Right cardiac atrium (tissue), 5 donors: Measurements from ENCODE around the gene AGBL4. TPM values are rescaled to one million over a fixed set of nuclear protein-coding genes. Genes with fewer than 3 reads are reported as not detected.

Experiments used
- ATAC-seq, 2 donors: fragments of 200-7000 bp; cut with Tn5 transposase; one replicate each; pipeline versions ENCODE4 v1.8.0 to v1.9.1; 2020; ENCODE audit warnings: moderate library complexity in 2 of 2, mild to moderate bottlenecking in 1 of 2
- DNase-seq, 3 donors: peaks; one replicate each; pipeline ENCODE4 v3.0.0-alpha.2; 2020
- H3K27ac ChIP-seq: one replicate; pipeline ENCODE4 v1.5.1; 2013; ENCODE audit warnings: mild to moderate bottlenecking, low read length, control low read depth, moderate library complexity
- H3K27me3 ChIP-seq: one replicate; pipeline ENCODE4 v1.6.1; 2013; ENCODE audit not compliant: control insufficient read depth, insufficient read depth
- H3K4me1 ChIP-seq: one replicate; pipeline ENCODE4 v1.6.1; 2013; ENCODE audit warnings: low read length; ENCODE audit not compliant: control insufficient read depth, insufficient read depth
- H3K4me3 ChIP-seq: one replicate; pipeline ENCODE4 v1.5.1; 2013; ENCODE audit warnings: low read length, control low read depth
- H3K9me3 ChIP-seq: one replicate; pipeline ENCODE4 v1.6.1; 2013; ENCODE audit warnings: low read length; ENCODE audit not compliant: control insufficient read depth
- WGBS: extraction: QIAGEN DNeasy Blood & Tissue Kit; methylation state at CpG from one replicate; pipeline ENCODE4 v1.1.7; 2013; 5-methylcytosine and 5-hydroxymethylcytosine counted together
- intact Hi-C, 4 donors: fragments of 100-400 bp; cut with DNase I; formaldehyde crosslinking; loops; one replicate each; pipeline versions ENCODE4 v1.11.0 to v1.14.0; 2022 to 2023
- long read RNA-seq, 4 donors: library from polyadenylated mRNA; unstranded; transcript quantifications; one replicate each; pipeline ENCODE4 v2.0.0, GENCODE V29; 2020 to 2021
- polyA plus RNA-seq: library from polyadenylated mRNA; stranded (reverse); fragments of 200-250 nt; gene quantifications from one replicate; pipeline ENCODE4 v1.2.3, GENCODE V29; 2013
- total RNA-seq, 4 donors: library from RNA; stranded (reverse); fragmentation: NEBNext Ultra II Directional; extraction: Animal tissue kit (Norgen Biotek cat#: 25700); gene quantifications; one replicate each; pipeline ENCODE4 v1.2.1, GENCODE V29; 2021
- donor health status: healthy with polysubstance abuse.
- donor health status: DM: no; HTN: yes; CAD: no.
- donor health status: DM: no; HTN: no; CAD: no.
- donor health status: DM: no; HTN: yes; CAD: no; lungs with severe emphysema.
- donor health status: DM: yes; HTN: yes; CAD: no.

Gene AGBL4
- total RNA-seq (1 to 10 TPM; 2.4 to 4.3 (median 4.1) TPM), polyA plus RNA-seq (1.1 TPM)
- long read RNA-seq, donor 1, partial matches to known transcripts, result 1 of 4 reads
- long read RNA-seq, donor 1, other reads (novel, unspliced or antisense), result 3 of 4 reads
- long read RNA-seq, donor 2, partial matches to known transcripts, result 0 of 1 reads
- long read RNA-seq, donor 2, other reads (novel, unspliced or antisense), result 1 of 1 reads
- long read RNA-seq, donor 3, partial matches to known transcripts, result 0 of 7 reads
- long read RNA-seq, donor 3, other reads (novel, unspliced or antisense), result 7 of 7 reads
- long read RNA-seq, donor 4, partial matches to known transcripts, result 1 of 1 reads
- long read RNA-seq, donor 4, other reads (novel, unspliced or antisense), result 0 of 1 reads

DNA sequence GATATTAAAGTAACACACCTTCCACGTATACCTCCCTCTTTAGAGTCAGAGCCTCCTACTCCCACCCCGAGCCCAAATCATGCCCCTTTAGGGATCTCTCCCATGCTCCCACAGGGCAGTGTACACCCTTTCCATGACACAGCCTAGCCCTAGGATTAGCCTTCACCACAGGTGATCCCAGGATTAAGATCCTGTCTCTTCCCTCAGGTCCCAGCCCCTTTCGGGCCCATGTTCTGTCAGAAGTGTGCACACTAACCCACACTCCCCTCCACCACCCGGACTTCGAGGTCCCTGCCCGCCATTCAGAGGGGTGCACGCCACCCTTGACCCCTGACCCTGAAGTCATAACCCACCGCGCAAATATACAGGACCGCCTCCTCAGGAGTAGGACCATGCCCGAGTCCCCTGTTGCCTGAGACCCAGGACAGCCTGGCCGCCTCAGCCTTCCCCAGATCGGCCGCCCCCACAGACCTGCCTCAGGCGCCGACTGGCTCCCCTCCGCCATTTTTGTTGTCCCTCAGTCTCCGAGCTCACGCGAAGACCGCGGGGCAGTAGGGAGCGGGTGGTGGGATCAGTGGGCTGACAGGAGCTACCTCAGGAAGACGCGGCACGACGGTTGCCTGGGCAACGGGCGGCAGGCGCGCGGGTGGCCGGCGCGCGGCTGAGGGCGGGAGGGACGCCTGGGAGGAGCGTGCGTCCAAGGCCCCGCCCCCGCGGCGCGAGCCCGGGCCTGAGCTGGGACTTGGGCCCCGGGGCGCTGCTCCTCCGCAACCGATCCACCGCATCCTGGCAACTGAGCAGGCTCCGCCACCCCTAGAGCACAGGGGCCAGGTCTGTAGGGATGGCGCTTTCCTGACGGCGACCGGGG is at the start of gene AGBL4:
Gene AGBL4 (minus strand): TSS at position 663 of the 868 bp plus-strand sequence.
- peak; percentile 97 to 99 for ATAC-seq
- H3K27ac ChIP-seq, result peak within 1 kb of the TSS; percentile 1
- 7% methylated on average over 56 of the region's 56 CpGs for WGBS

DNA sequence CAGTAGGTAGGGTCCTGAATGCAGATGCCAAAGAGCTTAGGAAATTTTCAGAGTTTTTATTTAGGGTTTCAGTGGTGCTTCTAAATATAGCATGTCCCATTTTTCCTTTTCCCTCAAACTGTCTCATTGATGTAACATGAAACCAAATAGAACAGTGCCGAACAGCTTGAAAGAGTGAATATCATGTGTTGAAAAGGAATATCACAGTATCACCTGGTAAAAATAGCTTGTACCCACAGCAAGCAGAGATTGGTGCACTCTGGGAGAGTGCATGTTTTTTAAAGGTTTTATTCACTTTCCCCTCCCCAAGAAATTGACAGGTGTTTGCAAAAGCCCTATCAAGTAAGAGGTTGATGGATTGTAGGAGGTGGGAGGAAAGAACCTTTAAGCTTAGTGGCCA is 43.1 kb upstream of the AGBL4 start:
- 26% methylated on average over 1 of the region's 1 CpG for WGBS
- ATAC-seq, result peak in 1 of 2 donors; percentile 69

More for the DNA sequence above, at the start of gene AGBL4:
- peak; percentile 76 to 90 (median 86) for DNase-seq
- intact Hi-C loops, result no loop called here
- H3K4me1 ChIP-seq, result peaks cover 2% of the 10 kb centered on the region
- no peaks in the 10 kb centered on the region for H3K9me3 ChIP-seq
- H3K4me3 ChIP-seq, result peak within 1 kb of the TSS; percentile 61
- H3K27me3 ChIP-seq, result no peaks in the 10 kb centered on the region

DNA sequence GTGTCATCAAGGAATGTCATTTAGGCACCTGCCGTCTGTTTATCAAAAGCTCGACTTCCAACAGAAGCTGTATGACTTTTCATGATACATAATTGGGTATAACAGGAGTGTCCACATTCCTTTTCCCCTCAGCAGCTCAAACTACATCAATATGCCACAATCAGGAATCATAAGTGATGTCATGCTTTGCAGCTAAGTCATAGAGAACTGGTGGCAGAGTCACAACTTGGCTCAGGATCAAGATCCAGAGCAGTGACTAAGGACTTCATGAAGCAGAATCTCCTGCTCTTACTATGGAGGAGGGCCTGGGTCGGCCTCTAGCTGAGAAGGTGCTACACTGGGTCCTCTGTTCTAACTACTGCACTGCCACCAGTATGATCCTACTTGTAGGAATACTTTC is 36.5 kb upstream of the AGBL4 start:
- intact Hi-C loops, result no loop called here
- DNase-seq, result peak in 1 of 3 donors; percentile 12
- WGBS, result 52% methylated on average over 3 of the region's 3 CpGs
- Histone ChIP-seq H3K9me3 (no peaks in the 10 kb centered on the region), H3K4me3 (no peak overlapping the region), H3K4me1 (no peaks in the 10 kb centered on the region), H3K27ac (no peak overlapping the region), H3K27me3 (no peaks in the 10 kb centered on the region)
- ATAC-seq, result no peak

More for the DNA sequence above, 43.1 kb upstream of the AGBL4 start:
- DNase-seq, result no peak
- intact Hi-C loops, result no loop called here
- no peaks in the 10 kb centered on the region for H3K4me1 ChIP-seq
- H3K4me3 ChIP-seq, result no peak overlapping the region
- no peak overlapping the region for H3K27ac ChIP-seq
- H3K27me3 ChIP-seq, result no peaks in the 10 kb centered on the region
- no peaks in the 10 kb centered on the region for H3K9me3 ChIP-seq

DNA sequence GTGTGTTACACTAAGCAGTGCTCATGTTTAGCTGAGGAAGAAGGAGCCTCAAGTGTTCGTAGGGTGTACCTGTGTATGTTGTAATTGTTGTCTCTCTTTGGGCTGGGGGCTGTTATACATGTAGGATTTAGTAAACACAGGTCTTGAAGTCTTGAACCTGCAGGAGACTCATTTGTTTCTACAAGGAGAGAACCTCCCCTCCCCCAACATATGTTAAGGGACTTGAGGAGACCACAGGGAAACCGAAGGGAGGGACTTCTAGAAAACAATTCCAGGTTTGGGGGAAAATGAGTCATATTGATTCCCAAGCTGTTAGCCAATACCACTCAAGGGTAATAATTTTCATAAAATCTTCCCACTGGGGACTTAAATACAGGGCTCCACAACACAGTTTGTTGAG is 25.0 kb upstream of the AGBL4 start:
- Histone ChIP-seq H3K4me1 (no peaks in the 10 kb centered on the region), H3K27me3 (no peaks in the 10 kb centered on the region), H3K27ac (no peak overlapping the region), H3K4me3 (peak overlapping the region; percentile 13), H3K9me3 (no peaks in the 10 kb centered on the region)
- no peak for ATAC-seq
- 54% methylated on average over 2 of the region's 2 CpGs for WGBS
- intact Hi-C loops, result no loop called here
- DNase-seq, result no peak

DNA sequence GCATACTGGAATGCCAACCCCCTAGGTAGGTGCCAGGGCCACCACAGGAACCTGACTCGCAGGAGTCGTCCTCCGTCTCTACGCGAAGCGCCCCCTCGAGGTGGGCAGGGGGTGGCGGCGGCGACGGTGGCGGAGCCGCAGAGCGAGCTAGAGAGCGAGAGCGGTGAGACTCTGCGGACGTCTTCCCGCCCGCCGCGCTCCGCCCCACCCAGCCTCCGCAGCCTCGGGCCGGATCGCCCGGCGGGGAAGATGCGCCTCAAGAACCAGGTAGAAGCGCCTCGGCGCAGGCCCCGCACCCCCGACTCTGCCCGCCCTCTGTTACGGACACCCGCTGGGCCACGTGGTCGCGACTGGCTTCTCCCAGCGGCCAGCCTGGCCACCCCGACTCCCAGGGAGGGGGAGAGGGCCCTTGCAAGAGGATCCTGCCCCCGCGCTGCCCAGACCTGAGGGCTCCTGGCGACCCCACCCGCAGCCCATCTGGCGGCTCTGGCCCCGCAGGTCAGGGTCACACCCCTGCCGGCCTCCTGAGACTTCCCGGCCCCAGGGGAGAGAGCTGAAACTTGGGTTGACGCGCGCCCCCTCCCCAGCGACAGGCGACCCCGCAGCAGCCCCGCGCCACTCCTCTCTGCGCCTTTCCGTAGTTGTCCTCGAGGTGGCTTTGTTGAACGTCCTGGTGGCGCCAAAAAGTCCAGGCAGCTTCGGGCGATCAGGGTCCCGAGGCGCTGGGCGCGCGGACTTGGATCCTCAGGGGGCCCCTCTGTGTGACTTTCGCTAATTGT is 24.4 kb upstream of the AGBL4 start:
- Histone ChIP-seq H3K4me3 (peak overlapping the region; percentile 13), H3K27ac (no peak overlapping the region), H3K4me1 (no peaks in the 10 kb centered on the region), H3K27me3 (no peaks in the 10 kb centered on the region), H3K9me3 (no peaks in the 10 kb centered on the region)
- WGBS, result 4% methylated on average over 72 of the region's 72 CpGs
- DNase-seq (peak; percentile 24 to 73 (median 66)), ATAC-seq (peak; percentile 69 to 71)
- intact Hi-C loops, result no loop called here

DNA sequence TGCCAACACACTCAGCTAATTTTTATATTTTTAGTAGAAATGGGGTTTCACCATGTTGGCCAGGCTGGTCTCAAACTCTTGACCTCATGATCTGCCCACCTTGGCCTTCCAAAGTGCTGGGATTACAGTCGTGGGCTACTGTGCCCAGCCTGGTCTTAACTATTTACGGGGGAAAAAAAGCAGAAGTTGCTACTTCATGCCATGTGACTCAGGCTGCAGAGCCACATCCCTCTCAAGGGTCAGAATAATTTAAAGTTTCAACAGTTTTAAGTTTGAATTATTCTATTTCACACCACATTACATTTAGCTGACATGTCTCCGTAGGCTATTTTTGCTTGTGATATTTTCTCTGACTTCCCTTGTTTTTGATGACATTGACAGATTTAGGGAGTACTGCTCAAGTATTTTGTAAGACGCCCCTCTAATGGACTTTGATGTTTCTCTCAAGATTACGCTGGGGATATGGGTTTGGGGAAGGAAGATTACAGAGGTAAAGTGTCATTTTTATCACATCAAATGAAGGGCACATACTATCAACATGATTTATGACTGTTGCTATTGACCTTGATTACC is 14.6 kb upstream of the AGBL4 start:
- DNase-seq, result no peak
- no peak for ATAC-seq
- Histone ChIP-seq H3K27ac (no peak overlapping the region), H3K4me3 (no peak overlapping the region), H3K4me1 (no peaks in the 10 kb centered on the region), H3K27me3 (no peaks in the 10 kb centered on the region), H3K9me3 (no peaks in the 10 kb centered on the region)
- WGBS, result 50% methylated on average over 5 of the region's 5 CpGs
- intact Hi-C loops, result no loop called here

DNA sequence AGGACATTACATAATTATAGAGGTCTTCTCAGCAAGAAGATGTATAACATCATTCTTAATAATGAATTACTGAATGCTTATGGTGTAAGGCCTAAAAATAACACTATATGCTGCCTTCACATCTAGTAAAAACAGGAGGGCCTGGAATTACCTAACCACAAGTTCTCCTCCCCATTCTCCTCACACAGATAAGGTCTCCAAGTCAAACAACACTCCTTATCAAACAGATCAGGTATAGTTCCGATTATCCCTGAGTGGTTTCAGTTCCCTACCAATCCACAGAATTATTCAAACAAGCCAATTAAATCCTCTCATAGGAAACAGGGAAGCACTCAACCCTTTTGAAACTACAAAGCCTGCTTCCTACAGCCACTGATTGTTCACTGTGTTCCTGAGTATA is 4.0 kb upstream of the AGBL4 start:
- Histone ChIP-seq H3K9me3 (no peaks in the 10 kb centered on the region), H3K4me3 (no peak overlapping the region), H3K27me3 (no peaks in the 10 kb centered on the region), H3K27ac (no peak overlapping the region), H3K4me1 (peaks cover 2% of the 10 kb centered on the region)
- no peak for DNase-seq
- ATAC-seq, result no peak
- WGBS, result 50% methylated on average over 1 of the region's 1 CpG
- intact Hi-C loops, result no loop called here

DNA sequence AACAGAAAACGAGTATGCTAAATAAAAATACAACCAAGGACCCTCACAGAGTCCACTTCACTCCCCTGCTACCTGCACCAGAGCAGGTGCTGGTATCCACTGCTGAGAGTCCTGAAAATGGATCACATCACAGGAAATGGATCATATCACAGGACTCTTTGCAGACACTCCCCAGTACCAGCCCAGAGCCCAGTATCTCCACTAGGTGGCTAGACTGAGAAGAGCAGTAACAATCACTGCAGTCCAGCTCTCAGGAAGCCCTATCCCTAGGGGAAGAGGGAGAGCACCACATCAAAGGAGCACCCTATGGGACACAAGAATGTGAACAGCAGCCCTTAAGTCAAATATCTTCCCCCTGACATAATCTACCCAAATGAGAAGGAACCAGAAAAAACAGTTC is 28.0 kb downstream of the AGBL4 start:
- ATAC-seq, result no peak
- H3K27ac ChIP-seq, result no peak overlapping the region
- H3K9me3 ChIP-seq, result no peaks in the 10 kb centered on the region
- no peaks in the 10 kb centered on the region for H3K4me1 ChIP-seq
- intact Hi-C loops, result no loop called here
- no peaks in the 10 kb centered on the region for H3K27me3 ChIP-seq
- DNase-seq, result no peak
- WGBS, result 25% methylated on average over 1 of the region's 1 CpG
- H3K4me3 ChIP-seq, result no peak overlapping the region

DNA sequence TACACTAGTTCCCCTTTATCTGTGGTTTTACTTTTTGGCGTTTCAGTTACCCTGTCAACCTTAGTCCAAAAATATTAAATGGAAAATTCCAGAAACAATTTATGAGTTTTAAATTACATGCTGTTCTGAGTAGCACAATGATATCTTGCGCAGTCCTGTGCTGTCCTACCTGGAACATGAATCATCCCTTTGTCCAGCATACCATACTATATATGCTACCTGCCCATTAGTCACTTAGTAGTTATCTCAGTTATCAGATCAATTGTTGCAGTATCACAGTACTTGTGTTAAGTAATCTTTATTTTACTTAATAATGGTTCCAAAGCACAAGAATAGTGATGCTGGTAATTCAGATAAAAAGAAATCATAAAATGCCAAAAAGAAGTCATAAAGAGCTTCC is 52.7 kb downstream of the AGBL4 start:
- no peaks in the 10 kb centered on the region for H3K4me1 ChIP-seq
- intact Hi-C loops, result no loop called here
- no peak for ATAC-seq
- no peak for DNase-seq
- 82% methylated on average over 2 of the region's 2 CpGs for WGBS
- H3K9me3 ChIP-seq, result no peaks in the 10 kb centered on the region
- no peaks in the 10 kb centered on the region for H3K27me3 ChIP-seq
- H3K4me3 ChIP-seq, result no peak overlapping the region
- H3K27ac ChIP-seq, result no peak overlapping the region

DNA sequence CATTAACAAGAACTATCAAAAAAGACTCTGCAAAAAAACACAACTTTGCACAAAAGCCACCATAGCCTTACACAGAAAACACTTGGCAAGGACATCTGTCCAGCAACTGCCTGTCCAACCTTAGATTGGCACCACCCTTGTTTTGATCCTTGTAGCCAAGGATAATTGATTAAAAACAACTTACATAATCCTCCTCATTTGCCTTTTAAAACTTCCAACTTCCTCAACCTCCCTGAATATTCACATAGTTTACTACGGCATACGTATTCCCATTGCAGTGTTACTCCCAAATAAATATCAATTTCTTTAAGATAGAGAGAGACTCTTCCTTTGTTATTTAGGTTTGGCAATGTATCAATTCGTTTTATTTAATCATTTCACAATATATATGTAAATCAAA is 72.4 kb downstream of the AGBL4 start:
- ATAC-seq, result no peak
- H3K27me3 ChIP-seq, result no peaks in the 10 kb centered on the region

More for the DNA sequence above, 72.4 kb downstream of the AGBL4 start:
- Histone ChIP-seq H3K9me3 (no peaks in the 10 kb centered on the region), H3K4me3 (no peak overlapping the region), H3K4me1 (no peaks in the 10 kb centered on the region), H3K27ac (no peak overlapping the region)
- DNase-seq, result no peak
- WGBS, result 59% methylated on average over 3 of the region's 3 CpGs
- intact Hi-C loops, result no loop called here
